Spleen (tissue), 7 donors: ENCODE results near the gene MAP3K7CL.

ENCODE experiments used
- CTCF ChIP-seq, 11 experiments: fragments of 200-600 bp in 7 of 11; fragments of 450-650 bp in 4 of 11; sonication (generic) in 4 of 11; IDR thresholded peaks in 8 of 11; conservative IDR thresholded peaks in 3 of 11; 1 replicate in 7 of 11; 2 replicates in 4 of 11; pipeline versions ENCODE4 v1.4.0 to v1.8.0; 2016 to 2021; ENCODE audit warnings: antibody characterized with exemption in 11 of 11, inconsistent platforms in 4 of 11, mild to moderate bottlenecking in 1 of 11
- POLR2A ChIP-seq, 3 donors: fragments of 450-650 bp; IDR thresholded peaks; one replicate each; pipeline ENCODE4 v1.5.1; 2017; ENCODE audit warnings: antibody characterized with exemption in 3 of 3, mild to moderate bottlenecking in 1 of 3
- POLR2AphosphoS5 ChIP-seq, 3 donors: sonication (generic); formaldehyde crosslinking; IDR thresholded peaks; one replicate each; pipeline ENCODE4 v1.5.1; 2017; ENCODE audit warnings: antibody characterized with exemption in 3 of 3
- donor health status: DM: no; HTN: no; CAD: no; lungs with moderate emphysema.
- donor health status: DM: no; HTN: no; CAD: no.
- donor health status: DM: no; HTN: no; CAD: no.

GRCh38 chr21:29102791-29103257 lies 27.6 kb upstream of the MAP3K7CL start:
- TF ChIP-seq CTCF (IDR thresholded peaks at IDR 0.05 in 8 of 11, conservative IDR thresholded peaks at IDR 0.05 in 3 of 11) (no peak), POLR2AphosphoS5 (IDR thresholded peaks at IDR 0.05) (no peak), POLR2A (IDR thresholded peaks at IDR 0.05) (no peak)
